ENCODE data around the gene ERP44. TPM values are rescaled to one million over a fixed set of nuclear protein-coding genes. Genes with fewer than 3 reads are reported as not detected.
"Not testable (repeated sequence)": the region's sequence is repeated elsewhere in the genome, so short reads cannot be mapped to it uniquely, and the experiment has no call there.

ERP44 gene
- total RNA-seq, 1 experiment from 2014 or later: 19.5 TPM

- BruUV-seq (replicated peaks): TSS peak; percentile 74
Observed at GRCh38 chr9:100098046-100098886, 534 bp downstream of the ERP44 start.

GRCh38 chr9:100096378-100096916 is 2.4 kb downstream of the ERP44 start:
- no peak overlapping the region for H2AFZ ChIP-seq
- peaks cover 10% of the 10 kb centered on the region; the same call in 1 of the 2 replicates for H3F3A ChIP-seq (ENCODE audit: insufficient read depth, low read depth)
- no peak overlapping the region for H3K27ac ChIP-seq
- H3K79me2 ChIP-seq (ENCODE audit: low read depth): peaks cover 81% of the 10 kb centered on the region
- CTCF ChIA-PET: no interaction called here
- no peak overlapping the region for H3K4me3 ChIP-seq
- TF ChIP-seq EZH2 (IDR thresholded peaks at IDR 0.05; ENCODE audit: low read depth) (no peak), CTCF (conservative IDR thresholded peaks at IDR 0.05) (no peak)
- no peak for DNase-seq
- H3K4me2 ChIP-seq: peak overlapping the region; percentile 94
- intact Hi-C loops (cut with micrococcal nuclease; ENCODE audit: unreplicated experiment): loop anchor here (5.0 kb wide), 1 partner anchor 189 kb away; the partner anchor contains the start of gene STX17
- POLR2A ChIA-PET (ENCODE audit: unreplicated experiment): no interaction called here
- H3K9me2 ChIP-seq (ENCODE audit: insufficient read depth): no peaks in the 10 kb centered on the region
- no peaks in the 10 kb centered on the region for H3K27me3 ChIP-seq (ENCODE audit: insufficient read depth, low read depth)
- peaks cover 20% of the 10 kb centered on the region for H3K4me1 ChIP-seq (replicated peaks; ENCODE audit: insufficient read depth)
- H3K36me3 ChIP-seq (ENCODE audit: low read depth): peaks cover 4% of the 10 kb centered on the region; the same call in 1 of the 2 replicates
- no peaks in the 10 kb centered on the region for H3K9me3 ChIP-seq (ENCODE audit: insufficient read depth, low read depth)
- peaks cover 44% of the 10 kb centered on the region for H4K20me1 ChIP-seq (ENCODE audit: insufficient read depth)
- BruUV-seq (replicated peaks): no TSS peak

More at GRCh38 chr9:100098046-100098886, 534 bp downstream of the ERP44 start:
- peak overlapping the region; percentile 88 for H2AFZ ChIP-seq
- peaks cover 26% of the 10 kb centered on the region for H4K20me1 ChIP-seq (ENCODE audit: insufficient read depth)
- ChIA-PET POLR2A (ENCODE audit: unreplicated experiment) (no interaction called here), CTCF (interaction anchor here (0.5 kb wide), 1 partner anchor 34 kb away, joined by 3 read pairs; no protein-coding TSS in a partner anchor)
- no peaks in the 10 kb centered on the region for H3K27me3 ChIP-seq (ENCODE audit: insufficient read depth, low read depth)
- intact Hi-C loops (cut with micrococcal nuclease; ENCODE audit: unreplicated experiment): loop anchor here (2.0 to 5.0 kb wide), 2 partner anchors 191 to 279 kb away; partner anchors contain the start of gene STX17
- H3K4me3 ChIP-seq: peak overlapping the region; percentile 87
- peak overlapping the region; percentile 94 for H3K27ac ChIP-seq
- peaks cover 63% of the 10 kb centered on the region for H3K79me2 ChIP-seq (ENCODE audit: low read depth)
- H3K4me1 ChIP-seq (replicated peaks; ENCODE audit: insufficient read depth): peaks cover 20% of the 10 kb centered on the region
- TF ChIP-seq CTCF (conservative IDR thresholded peaks at IDR 0.05) (no peak), EZH2 (IDR thresholded peaks at IDR 0.05; ENCODE audit: low read depth) (no peak)
- H3K9me2 ChIP-seq (ENCODE audit: insufficient read depth): no peaks in the 10 kb centered on the region
- H3K9me3 ChIP-seq (ENCODE audit: insufficient read depth, low read depth): no peaks in the 10 kb centered on the region
- H3K4me2 ChIP-seq: peak overlapping the region; percentile 94
- peaks cover 10% of the 10 kb centered on the region; the same call in 1 of the 2 replicates for H3F3A ChIP-seq (ENCODE audit: insufficient read depth, low read depth)
- DNase-seq: peak; percentile 77 to 87
- peaks cover 8% of the 10 kb centered on the region; the same call in 1 of the 2 replicates for H3K36me3 ChIP-seq (ENCODE audit: low read depth)

GRCh38 chr9:100094411-100094810 is 4.4 kb downstream of the ERP44 start:
- DNase-seq; POLR2A ChIA-PET (ENCODE audit: unreplicated experiment): not testable (repeated sequence)

More at GRCh38 chr9:100094411-100094810, 4.4 kb downstream of the ERP44 start:
- H3K9me3 ChIP-seq (ENCODE audit: insufficient read depth, low read depth); H3K27ac ChIP-seq; H3F3A ChIP-seq (ENCODE audit: insufficient read depth, low read depth); H3K9me2 ChIP-seq (ENCODE audit: insufficient read depth); H2AFZ ChIP-seq; H3K27me3 ChIP-seq (ENCODE audit: insufficient read depth, low read depth); H3K4me3 ChIP-seq; intact Hi-C loops (cut with micrococcal nuclease; ENCODE audit: unreplicated experiment); H3K4me2 ChIP-seq; H3K36me3 ChIP-seq (ENCODE audit: low read depth); BruUV-seq (replicated peaks): not testable (repeated sequence)
- CTCF ChIA-PET: interaction anchor here (0.7 kb wide), 1 partner anchor 344 kb away, joined by 4 read pairs; no protein-coding TSS in a partner anchor
- Histone ChIP-seq H4K20me1 (ENCODE audit: insufficient read depth) (peaks cover 60% of the 10 kb centered on the region), H3K4me1 (replicated peaks; ENCODE audit: insufficient read depth) (peaks cover 15% of the 10 kb centered on the region), H3K79me2 (ENCODE audit: low read depth) (peaks cover 91% of the 10 kb centered on the region)

Measured in PC-9 (cell line).